HG02884 (cell line): ENCODE measurements around the gene FEZF2.

Source experiments
- ATAC-seq: cut with Tn5 transposase; IDR thresholded peaks from one replicate; pipeline ENCODE4 v1.9.1; 2021; ENCODE audit warnings: mild to moderate bottlenecking, moderate library complexity; ENCODE audit not compliant: unreplicated experiment

The FEZF2 gene

DNA sequence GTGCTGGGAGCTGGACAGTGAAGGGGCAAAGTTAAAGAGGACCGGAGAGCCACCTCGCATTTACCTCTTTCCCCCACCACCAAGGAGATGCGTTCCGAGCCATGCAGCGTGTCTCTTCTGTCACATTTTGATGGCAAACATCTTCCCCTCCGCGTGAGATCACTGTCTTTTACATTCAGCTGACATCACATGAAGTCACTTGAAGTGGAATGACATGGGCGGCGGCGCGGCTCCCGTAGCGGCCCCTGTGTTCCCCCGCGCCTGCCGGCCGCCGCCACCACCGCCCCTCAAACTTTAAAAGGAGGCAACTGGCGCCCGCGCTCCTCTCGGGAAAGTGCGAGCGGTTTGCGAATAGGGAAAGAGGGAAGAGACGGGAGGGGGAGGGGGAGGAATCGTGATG, at the start of gene FEZF2:
Gene FEZF2 (minus strand): TSS at position 336 of the 400 bp plus-strand sequence. CDS start 682 bp downstream, outside the sequence.
- ATAC-seq = no peak

DNA sequence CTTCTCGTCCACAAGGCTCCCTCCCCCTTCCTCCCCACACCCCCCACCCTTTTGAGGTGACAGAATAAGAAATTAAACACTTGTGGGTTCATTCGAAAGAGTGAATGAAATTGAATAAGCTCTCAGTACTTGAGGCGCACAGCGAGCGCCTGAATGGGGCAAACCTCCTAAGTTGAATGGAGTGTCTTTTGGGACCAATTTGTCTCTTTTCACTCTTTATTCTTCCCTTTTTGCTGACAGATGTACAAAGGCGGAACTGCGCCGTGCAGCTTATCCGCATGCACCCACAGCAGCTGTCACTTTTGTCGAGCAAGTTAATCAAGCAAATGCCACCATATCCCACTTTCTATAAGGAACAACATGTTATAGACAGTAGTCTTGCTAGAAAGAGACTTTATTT, 47.9 kb upstream of the FEZF2 start:
- no peak for ATAC-seq

DNA sequence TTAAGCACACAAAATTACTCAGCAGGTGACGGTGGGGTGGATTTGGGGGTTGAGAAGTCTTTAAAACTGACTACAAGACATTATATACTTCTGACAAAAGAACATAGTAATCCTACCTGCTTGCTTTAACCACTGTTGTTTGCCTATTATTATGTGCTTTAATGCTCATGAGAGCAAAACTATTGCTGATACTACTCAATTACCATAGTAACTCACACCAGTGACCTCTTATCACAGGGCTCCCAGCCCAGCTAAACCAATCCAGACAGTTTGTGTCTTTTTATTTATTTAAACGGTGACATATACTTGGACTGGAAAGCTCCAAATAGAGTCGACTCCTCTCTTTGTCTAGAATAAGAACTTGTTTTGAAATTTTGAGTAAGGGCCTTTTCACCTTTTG, 42.8 kb upstream of the FEZF2 start:
- no peak for ATAC-seq

DNA sequence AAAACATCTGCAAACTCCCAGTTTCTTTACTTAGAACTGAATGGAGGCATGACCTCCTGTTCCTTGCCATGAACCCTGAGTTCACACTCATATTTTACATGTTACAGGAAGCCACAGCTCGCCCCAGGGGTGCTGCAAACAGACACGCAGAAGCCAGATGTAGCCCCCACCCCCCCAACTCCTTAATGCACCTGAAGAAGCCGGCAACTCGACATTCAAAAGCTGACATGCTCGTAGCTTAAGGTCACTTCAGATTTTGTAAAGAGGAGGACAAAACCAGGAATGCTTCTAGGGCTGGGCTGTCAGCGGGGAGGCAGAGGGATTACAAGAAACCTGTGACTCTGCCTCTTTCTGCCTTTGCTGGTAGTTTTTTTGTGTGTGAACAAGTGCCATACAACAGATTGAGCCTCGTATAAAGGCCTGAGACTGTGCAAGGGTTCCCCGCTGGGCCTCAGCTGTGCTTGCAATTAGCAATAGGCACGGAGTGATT, 42.0 kb upstream of the FEZF2 start:
- ATAC-seq = no peak

DNA sequence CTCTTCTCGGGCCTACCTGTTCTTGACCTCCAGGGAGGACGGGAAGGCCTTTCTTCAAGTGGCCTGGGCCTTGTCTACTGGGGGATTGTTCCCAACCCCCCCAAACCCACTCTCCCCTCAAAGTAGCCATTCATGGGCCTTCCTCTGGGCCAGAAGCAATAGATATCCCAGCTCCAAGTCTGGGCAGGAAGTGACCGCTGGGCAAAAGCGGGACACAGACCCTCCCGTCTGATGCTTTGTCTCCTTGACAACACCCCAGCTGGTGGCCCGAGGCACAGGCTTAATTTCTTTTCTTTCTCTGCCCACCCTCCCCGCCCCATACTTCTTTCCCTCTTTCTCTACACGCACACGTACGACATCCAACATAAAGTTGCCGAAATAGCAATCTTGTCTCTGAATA, 41.4 kb upstream of the FEZF2 start:
- no peak for ATAC-seq

DNA sequence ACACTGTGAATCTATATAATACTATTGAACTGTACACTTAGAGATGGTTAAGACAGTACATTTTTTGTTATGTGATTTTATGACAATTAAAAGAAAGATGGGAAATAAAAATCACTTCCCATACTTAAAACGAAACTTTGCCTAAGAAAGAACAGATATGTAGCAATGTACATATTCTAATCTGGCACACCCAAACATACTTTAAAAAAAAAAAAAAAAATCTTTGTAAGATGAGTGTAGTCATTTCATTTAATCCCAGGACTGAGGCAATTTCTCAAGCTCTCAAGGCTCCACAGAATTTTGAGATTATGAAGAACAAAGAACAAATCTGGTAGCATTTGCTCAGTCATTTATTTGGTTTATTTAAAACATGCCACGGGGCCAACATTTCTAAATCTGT, 40.3 kb upstream of the FEZF2 start:
- ATAC-seq = no peak

DNA sequence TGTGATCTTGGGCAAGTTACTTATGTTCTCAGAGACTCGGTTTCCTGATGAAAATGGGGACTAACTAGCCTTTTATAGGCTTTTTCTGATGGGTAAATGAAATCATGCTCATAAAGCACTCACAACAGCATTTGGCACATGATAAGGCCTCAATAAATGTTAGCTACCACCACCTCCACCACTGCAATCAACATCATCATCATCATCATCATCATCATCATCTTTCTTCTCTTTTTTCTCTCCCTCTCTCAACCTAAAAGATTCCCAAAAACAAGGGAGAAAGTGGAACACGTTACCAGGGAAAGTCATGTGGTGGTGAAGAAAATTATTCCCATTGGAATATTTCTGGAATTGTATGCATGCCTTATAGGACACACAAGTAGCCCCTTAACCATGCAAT, 33.6 kb upstream of the FEZF2 start:
- ATAC-seq = no peak

DNA sequence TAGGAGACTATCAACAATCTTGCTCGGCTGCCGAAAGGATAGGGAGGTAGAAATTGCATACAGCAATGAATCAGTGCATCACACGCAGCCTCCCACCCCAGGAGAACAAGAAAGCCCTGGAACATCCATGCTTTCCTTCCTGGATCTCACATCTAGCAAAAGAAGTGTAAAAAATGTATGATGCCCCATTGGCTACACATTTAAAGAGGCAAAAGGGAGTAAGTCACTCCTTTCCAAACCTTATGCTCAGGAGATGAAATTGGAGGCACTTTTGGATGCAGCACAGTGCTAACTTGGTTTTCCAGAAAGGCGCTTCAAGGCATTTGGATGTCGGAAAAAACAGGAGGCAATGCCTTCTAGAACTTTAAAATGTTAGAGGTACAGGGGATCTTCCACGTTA, 32.2 kb upstream of the FEZF2 start:
- no peak for ATAC-seq

DNA sequence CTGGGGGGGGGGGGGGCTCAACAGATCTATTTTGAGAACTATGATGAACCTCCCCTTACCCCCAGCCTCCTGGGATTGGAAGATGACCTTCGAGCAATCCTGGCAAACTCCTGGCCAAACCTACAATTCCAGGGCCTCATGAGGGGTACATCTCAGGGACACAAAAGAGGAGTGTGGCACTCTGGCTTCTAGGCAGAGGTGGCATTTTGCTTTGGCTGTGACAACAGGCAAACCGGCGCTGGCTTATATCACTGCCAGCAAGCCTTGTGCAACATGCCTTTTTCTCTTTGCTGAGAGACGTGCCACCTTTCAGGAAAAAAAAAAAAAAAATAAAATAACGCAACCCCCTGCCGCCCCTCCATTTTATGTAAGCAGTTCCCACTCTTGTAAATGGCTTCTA, 31.8 kb upstream of the FEZF2 start:
- ATAC-seq = no peak

DNA sequence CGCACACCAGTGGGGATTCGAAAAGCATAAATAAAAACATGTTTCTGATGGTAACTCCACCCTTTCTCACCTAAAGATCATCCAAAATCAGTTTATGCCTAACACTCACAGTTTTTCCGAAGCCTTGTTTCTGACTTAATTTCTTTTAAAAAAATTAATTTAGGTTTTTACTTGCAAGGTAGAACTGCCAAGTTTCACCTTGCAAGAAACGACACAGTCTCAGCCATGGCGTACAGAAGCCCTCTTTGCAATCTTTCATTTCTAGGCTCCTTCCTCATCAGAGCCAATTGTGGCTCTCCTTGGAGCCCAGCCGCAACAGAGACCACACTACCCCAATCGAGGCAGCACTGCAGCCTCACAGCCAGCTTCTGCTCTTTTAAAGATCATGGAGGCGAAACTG, 31.0 kb upstream of the FEZF2 start:
- no peak for ATAC-seq

DNA sequence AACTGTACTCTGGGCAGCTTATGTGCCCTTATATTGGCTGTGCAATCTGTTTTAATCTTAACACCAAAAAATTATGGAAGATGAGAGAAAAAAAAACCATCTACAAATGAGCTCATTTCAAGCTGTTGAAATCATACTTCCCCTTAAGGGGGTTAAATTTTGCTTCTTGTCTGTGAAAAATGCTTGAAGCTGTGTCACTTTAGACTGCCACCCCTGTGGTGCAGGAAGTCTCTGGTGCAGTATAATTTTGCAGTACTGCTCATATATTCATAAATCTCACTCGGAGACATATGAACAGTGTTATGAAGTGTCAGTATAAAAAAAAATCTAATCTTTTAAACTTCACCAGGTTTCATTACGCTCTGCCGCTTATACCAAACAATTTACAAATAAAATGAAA, 30.4 kb upstream of the FEZF2 start:
- no peak for ATAC-seq

DNA sequence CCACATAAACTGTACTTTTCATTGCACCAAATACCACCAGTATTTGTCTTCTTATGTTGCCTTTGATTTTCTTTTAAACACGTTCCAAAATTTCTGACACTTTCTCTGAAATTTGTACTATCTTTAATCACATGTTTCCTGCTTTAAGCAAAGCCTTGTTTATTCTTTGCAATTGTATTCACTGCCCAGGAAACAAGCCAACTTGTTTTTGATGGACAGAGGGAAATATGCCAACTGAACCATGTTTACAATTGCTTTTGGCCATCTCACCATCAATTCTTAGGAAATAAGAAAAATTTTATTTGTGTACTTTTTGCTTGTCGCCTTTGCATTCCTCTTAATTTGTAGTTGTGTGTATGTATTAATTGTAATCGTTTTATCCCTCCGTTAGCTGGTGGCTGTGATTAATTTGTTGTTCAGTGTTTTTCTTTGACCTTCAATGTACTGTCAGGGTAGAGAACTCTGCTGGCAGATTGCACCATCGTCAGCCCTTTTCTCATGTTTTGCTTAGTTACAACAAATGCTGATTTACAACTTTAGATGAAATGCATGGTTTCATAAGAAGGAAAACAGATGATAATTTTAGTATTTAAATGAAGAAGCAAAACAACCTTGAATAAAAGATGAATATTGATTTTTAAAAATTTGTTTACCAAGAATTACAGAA, 19.4 kb upstream of the FEZF2 start:
- ATAC-seq = no peak

DNA sequence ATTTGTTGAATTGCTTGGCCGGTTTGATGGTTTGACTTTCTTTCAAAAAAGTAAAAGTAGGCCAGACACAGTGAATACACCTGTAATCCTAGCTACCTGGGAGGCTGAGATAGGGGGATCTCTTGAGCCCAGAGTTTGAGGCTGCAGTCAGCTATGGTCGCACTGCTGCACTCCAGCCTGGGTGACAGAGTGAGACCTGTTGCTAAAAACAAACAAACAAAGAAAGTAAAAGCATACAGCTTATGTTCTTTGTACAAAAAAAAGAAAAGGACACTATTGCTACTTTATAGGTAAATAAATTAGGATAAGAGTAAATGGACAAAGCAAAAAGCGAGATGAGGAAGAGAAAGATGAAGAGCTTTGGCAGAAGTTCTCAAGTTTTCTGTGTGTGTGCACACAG, 13.9 kb upstream of the FEZF2 start:
- ATAC-seq = no peak

DNA sequence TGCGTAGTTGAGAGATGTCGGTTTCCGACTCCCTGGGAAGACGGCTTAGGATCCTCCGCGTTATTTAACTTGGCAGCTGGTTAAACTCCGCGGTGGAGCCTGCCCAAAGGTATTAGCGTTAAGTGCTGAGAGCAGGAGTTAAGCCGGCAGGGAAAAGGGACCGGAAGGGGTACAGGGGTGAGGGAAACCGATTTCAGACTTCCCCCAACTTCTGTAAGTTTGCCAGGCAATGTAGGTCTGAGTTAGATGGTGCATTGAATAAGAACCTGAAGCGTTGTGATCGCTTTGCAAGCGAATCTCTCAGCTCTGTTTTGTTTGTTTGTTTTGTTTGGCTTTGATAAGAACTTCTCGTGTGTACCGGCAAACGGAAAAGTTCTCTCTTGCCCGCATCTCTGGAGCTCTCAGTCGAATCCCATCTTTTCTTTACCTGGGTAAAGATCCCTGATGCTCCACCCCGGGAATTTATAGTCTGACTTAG, 6.0 kb upstream of the FEZF2 start:
- no peak for ATAC-seq

DNA sequence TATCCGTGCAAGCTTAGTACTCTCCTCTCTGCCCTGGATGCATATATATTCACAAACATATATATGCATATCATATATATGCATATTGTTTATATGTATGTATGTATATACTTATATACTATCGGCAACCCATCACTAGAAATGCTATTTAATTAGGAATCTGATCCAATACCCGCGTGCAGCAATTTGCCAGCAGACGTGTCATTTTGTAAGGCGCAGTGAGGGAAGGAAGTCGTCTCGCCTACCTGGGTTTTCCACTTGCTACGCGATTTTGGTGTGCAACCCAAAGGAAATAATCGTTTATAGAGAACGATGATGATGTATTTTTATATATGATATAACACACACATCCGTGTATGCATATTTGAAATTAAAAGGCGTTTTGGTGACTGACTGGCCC, 5.6 kb upstream of the FEZF2 start:
- ATAC-seq = no peak

DNA sequence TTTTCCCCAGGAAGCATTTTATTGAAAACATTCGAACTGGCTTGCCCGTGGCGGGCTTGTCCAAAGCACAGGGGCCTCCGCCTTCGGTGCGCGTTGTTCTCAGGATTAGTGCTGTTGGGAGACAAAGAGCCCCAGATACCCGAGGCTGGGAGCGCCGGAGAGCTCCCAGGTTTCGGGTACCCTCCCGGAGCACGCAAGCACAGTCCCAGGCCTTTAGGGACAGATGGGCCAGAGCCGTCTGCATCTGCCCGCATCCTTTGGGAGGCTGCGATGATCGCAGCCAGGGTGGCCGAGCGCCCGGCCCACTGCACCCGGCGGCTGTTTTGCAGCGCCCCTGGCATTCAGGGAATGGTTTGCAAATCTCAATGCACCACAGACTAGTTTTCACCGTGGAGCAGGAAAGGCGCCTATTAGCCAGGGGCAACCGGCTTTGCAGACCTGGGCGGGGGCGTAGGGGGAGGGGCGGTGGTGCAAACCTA, 5.0 kb upstream of the FEZF2 start:
- ATAC-seq = no peak

DNA sequence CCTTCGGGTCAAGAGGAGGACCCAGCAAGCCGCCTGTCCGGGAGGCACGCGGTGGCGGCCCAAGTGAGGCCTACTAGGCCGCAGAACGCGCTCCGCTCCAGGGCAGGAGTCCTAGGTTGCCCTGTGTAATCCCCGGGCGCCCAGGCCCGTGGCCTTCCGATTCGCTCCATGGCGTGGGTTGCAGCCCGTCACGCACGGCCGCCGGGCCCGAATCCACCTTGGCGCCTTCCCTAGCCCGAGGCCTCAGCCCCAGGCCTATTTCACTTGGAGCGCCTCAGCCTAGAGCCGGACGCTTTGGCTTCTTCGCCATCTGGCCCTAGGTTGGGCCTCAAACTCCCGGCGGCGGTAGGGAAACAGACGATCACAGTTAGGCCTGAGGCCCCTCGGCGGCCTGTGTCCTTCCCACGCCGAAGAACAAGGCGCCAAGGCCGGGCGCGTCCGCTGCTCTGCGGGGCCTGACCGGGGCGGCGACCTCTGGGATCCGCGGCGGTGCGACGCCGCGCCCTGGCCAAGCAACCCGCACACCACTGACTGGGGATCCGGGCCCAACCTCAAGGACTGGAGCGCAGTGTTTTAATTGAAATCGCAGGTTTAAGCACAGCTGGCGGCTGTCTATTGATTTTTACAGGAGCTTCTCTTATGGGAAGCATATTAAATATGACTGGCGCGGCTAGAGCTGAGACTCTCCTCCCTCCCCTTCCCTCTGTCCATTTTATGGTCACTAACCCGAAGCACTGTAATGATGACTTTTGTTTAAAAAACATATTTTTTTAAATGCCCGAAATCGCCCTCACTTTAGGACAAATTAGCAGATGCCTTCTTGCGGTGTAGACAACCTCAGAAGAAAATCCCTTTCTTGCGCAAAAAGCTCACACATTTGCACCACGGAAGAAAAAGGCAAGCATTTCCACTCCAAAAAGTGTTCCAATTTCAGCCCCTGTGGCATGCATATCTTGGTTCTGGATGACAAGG, 3.8 kb upstream of the FEZF2 start:
- no peak for ATAC-seq

DNA sequence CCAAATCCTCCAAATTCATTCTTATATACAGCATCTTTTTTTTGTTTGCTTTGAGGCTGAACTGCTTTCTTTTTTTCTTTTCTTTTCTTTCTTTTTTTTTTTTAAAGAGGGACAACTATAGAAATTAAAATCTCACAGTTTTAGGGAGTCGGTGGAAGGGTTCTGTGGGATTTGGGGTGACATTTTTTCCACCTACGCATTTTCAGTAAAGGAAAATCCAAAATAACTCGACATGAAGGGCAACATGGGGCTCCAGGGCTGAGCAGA, 3.0 kb upstream of the FEZF2 start:
- ATAC-seq = no peak

DNA sequence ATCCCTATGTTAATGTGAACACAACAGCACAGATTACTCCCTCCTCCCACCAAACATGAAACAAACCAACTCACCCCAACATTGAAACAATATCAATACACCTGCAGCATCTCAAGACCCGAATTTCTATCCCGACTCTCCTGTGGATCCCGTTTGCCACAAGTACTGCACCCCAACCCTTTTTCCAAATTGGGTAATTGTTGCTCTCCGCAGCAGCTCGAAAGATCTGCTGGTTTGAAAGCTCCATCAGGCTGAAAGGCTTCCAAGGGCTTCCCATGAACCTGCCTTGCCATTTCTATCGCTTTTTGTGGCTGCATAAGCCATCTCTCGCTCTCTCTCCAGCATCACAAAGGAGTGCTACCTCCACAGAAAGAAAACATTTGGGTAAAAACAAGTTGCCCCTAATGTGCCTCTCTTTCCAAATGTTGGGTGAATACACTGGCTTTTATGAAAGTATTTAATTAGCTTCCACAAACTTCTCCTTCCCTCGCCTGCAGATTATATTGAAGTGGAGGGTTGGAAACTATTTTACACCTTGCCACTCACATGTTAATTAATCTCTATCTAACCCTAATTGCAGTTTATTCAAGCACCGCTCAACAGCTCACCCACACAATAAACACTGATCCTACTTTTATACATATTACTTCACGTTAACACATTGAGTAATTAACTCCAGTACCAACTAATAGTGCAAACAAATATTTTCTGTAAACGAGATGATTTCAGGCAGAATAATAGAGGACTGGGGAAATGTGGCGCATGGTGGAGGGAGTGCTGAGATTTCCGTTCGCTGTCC, 2.5 kb upstream of the FEZF2 start:
- ATAC-seq = no peak

DNA sequence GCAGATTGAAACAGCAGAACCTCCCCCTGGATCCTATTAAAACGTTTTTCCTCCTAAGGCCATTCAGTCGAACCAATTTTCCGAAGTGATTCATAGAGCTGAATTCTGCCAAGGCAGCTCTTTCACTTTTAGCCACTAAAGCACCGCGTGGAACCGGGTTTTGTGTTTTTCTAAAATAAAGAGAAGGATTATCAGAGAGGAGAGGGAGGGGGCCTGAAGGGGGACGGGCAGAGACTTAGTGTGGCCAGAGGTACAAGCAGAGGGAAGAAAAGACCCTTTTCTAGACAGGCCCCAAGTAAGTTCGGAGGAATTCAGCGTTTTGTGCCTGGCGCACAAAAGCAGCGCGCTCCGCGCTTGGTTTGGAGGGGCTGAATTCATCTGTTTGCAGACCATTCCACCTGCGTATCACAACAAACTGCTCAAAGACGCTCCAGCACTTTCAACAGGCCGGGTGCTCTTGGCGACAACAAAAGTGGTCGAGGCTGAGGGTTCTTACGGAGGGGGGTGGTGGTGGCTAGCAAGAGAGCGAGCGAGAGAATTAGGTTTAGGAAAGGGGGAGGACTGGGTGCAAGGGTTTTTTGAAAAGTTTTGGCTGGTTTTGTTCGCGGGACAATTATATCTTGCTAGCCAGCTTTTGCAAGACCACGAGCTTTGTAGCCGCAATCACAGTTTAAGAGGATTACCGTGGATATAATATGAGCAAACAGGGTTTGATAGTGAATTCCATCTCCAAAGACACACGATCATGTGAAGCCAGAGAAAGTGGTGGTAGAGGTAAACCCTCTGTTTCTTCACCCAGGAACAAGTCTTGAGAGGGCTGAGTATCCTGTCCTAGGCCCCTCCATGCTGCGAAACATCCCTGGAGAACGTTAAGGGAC, 1.2 kb upstream of the FEZF2 start:
- no peak for ATAC-seq
